ENCODE data around the gene PDE8B. TPM values are rescaled to one million over a fixed set of nuclear protein-coding genes. Genes with fewer than 3 reads are reported as not detected.

PDE8B gene
- total and polyA plus RNA-seq, 11 donors: 1.1 to 9.3 (median 3.4) TPM

DNA sequence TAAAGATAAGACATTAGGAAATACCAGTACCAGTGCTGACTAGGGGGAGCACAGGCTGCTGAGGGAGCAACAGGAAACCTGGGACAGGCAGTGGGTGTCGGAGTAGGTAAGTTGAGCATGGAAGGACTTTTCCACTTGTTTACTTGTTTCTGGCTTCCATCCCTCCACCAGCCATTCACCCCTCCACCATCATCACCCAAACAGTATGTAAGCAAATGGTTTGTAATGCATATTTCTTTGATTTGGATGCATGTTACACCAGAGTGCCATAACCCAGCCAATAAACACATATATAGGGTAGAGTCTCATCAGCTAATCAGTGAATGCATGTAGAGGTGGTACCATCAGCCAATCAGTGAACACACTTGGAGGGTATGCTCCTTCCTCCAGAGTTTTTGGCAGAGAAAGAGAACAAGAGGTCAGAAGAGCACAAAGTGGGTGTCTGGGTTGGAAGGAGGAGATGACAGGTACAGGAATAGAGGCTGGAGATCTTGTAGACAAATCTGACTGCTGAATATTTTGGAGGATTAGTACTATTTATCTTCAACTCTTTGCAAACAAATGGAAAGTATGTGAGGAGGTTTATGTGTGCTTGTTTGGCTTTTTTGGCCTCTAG, 37.7 kb upstream of the PDE8B start:
- 77 to 90% (median 88%) methylated on average over 1 of the region's 1 CpG for WGBS, 4 donors
- no peak for ATAC-seq
- intact Hi-C loops (cut with DNase I): no loop called here
- Histone ChIP-seq H3K27ac (no peak overlapping the region), H3K4me3 (no peak overlapping the region), H3K9me3 (no peaks in the 10 kb centered on the region), H3K4me1 (peaks cover 0 to 19% (median 14%) of the 10 kb centered on the region in 12 donors), H3K36me3 (no peaks in the 10 kb centered on the region), H3K27me3 (peaks cover 0 to 3% (median 0%) of the 10 kb centered on the region in 9 donors)
- TF ChIP-seq POLR2A (IDR thresholded peaks at IDR 0.05) (no peak), CTCF (IDR thresholded peaks at IDR 0.05) (no peak)
- no peak for DNase-seq

DNA sequence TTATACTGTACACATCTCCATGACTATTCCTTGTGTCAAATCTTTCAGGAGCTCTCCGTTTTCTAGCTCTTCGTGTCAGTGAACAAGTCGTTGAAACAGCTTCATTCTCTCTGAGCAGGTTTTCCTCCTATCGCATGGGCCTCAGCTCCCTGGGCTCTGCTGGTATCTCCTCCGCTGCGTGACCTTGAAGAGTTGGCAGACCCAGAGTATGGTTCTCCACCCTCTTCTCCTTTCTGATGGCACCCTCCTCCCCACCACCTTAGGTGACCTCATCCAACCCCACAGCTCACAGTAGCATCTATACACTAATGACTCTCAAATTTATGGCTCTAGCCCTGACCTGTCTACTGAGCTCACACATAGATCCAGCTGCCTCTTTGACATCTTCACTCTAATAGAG, 36.0 kb upstream of the PDE8B start:
- 60 to 72% (median 67%) methylated on average over 6 of the region's 6 CpGs for WGBS, 4 donors
- intact Hi-C loops (cut with DNase I): no loop called here
- H3K27me3 ChIP-seq: peaks cover 0 to 6% (median 0%) of the 10 kb centered on the region in 9 donors

DNA sequence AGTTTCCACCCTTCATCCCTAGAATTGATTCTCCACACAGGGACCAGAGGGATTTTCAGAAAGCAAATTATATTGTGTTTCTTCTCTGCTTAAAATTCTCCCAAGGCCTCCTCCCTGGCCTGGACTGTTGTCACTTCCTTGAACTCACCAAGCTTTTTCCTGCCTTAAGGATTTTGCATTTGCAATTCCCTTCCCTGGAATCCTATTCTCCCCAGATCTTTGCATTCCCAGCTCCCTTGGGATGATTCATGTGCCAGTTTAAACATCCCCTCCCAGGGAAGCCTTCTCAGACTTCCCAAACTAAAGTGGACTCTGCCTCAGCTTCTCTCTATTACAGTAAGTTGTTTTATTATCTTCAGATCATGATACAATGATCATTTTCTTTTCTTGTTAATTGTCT, 35.2 kb upstream of the PDE8B start:
- H3K27me3 ChIP-seq: peaks cover 0 to 13% (median 6%) of the 10 kb centered on the region in 9 donors
- no peaks in the 10 kb centered on the region for H3K9me3 ChIP-seq
- no peak overlapping the region for H3K27ac ChIP-seq
- no peak for ATAC-seq
- no peak for TF ChIP-seq CTCF (IDR thresholded peaks at IDR 0.05)
- no peak for TF ChIP-seq POLR2A (IDR thresholded peaks at IDR 0.05)
- peaks cover 0 to 4% (median 0%) of the 10 kb centered on the region in 12 donors for H3K4me1 ChIP-seq
- H3K4me3 ChIP-seq: no peak overlapping the region
- H3K36me3 ChIP-seq: no peaks in the 10 kb centered on the region
- DNase-seq: no peak
- intact Hi-C loops (cut with DNase I): no loop called here

More for the DNA sequence above, 36.0 kb upstream of the PDE8B start:
- Histone ChIP-seq H3K4me1 (peaks cover 0 to 2% (median 0%) of the 10 kb centered on the region in 12 donors), H3K9me3 (no peaks in the 10 kb centered on the region), H3K4me3 (no peak overlapping the region), H3K27ac (peak overlapping the region in 1 of 12 donors; percentile 4), H3K36me3 (no peaks in the 10 kb centered on the region)
- TF ChIP-seq POLR2A (IDR thresholded peaks at IDR 0.05) (no peak), CTCF (IDR thresholded peaks at IDR 0.05) (no peak)
- no peak for DNase-seq
- ATAC-seq: peak in 2 of 4 donors; percentile 45 to 71

DNA sequence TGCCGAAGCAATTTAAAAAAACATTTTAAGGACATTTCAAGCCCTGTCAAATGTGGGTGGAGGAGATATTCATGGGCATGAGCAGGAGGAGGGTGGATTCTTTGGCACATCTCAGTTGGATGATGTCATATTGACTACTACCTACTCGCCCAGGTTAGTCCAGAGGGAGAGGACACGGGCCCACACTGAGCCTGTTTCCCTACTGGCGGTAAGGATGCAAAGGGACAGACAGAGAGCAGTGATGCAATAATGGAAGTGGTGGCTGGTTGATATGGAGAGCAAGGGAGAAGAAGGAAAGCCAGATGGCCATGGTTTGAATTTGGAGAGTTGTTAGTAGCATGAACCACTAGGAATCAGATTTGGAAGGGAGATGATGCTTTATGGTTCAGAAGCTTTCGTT, 34.1 kb upstream of the PDE8B start:
- 90 to 97% (median 94%) methylated on average over 5 of the region's 5 CpGs for WGBS, 4 donors
- no peaks in the 10 kb centered on the region for H3K36me3 ChIP-seq
- intact Hi-C loops (cut with DNase I): no loop called here

More for the DNA sequence above, 34.1 kb upstream of the PDE8B start:
- Histone ChIP-seq H3K4me3 (no peak overlapping the region), H3K27me3 (peaks cover 0 to 23% (median 13%) of the 10 kb centered on the region in 9 donors), H3K27ac (no peak overlapping the region), H3K4me1 (peaks cover 0 to 16% (median 4%) of the 10 kb centered on the region in 12 donors), H3K9me3 (no peaks in the 10 kb centered on the region)
- ATAC-seq: no peak
- no peak for DNase-seq
- no peak for TF ChIP-seq CTCF (IDR thresholded peaks at IDR 0.05)
- no peak for TF ChIP-seq POLR2A (IDR thresholded peaks at IDR 0.05)
